CMK (cell line): ENCODE measurements around the gene TDRD7.
"Not testable (repeated sequence)": the region's sequence is repeated elsewhere in the genome, so short reads cannot be mapped to it uniquely, and the experiment has no call there.

Source experiments
- DNase-seq: peaks from one replicate; pipeline ENCODE4 v3.0.0-alpha.2; 2010; ENCODE audit warnings: low read depth

TDRD7 gene

GRCh38 chr9:97427885-97428284, 16.0 kb downstream of the TDRD7 start:
- DNase-seq = no peak

- DNase-seq = no peak
Observed at GRCh38 chr9:97430316-97431043, 18.6 kb downstream of the TDRD7 start.

- DNase-seq = no peak
Observed at GRCh38 chr9:97431044-97431441, 19.1 kb downstream of the TDRD7 start.

GRCh38 chr9:97431549-97432143, 19.8 kb downstream of the TDRD7 start:
- no peak for DNase-seq

GRCh38 chr9:97437051-97437600, 25.2 kb downstream of the TDRD7 start:
- DNase-seq = no peak

GRCh38 chr9:97438257-97438656, 26.4 kb downstream of the TDRD7 start:
- DNase-seq = no peak

- DNase-seq = no peak
Observed at GRCh38 chr9:97438666-97439065, 26.8 kb downstream of the TDRD7 start.

GRCh38 chr9:97440160-97440559, 28.3 kb downstream of the TDRD7 start:
- DNase-seq = no peak

GRCh38 chr9:97441729-97442128, 29.8 kb downstream of the TDRD7 start:
- DNase-seq = no peak

- DNase-seq = no peak
Observed at GRCh38 chr9:97445119-97445701, 33.3 kb downstream of the TDRD7 start.

- DNase-seq = no peak
Observed at GRCh38 chr9:97447001-97447400, 35.1 kb downstream of the TDRD7 start.

- DNase-seq = not testable (repeated sequence)
Observed at GRCh38 chr9:97453573-97453972, 41.7 kb downstream of the TDRD7 start.

- DNase-seq = not testable (repeated sequence)
Observed at GRCh38 chr9:97456841-97457240, 44.9 kb downstream of the TDRD7 start.

GRCh38 chr9:97459326-97459725, 47.4 kb downstream of the TDRD7 start:
- DNase-seq = no peak

GRCh38 chr9:97462159-97462558, 50.3 kb downstream of the TDRD7 start:
- no peak for DNase-seq

- DNase-seq = no peak
Observed at GRCh38 chr9:97462914-97463313, 51.0 kb downstream of the TDRD7 start.

GRCh38 chr9:97468658-97469448, 57.0 kb downstream of the TDRD7 start:
- peak; percentile 27 for DNase-seq

- no peak for DNase-seq
Observed at GRCh38 chr9:97470076-97470475, 58.2 kb downstream of the TDRD7 start.

GRCh38 chr9:97473717-97474116, 61.8 kb downstream of the TDRD7 start:
- no peak for DNase-seq

- DNase-seq = no peak
Observed at GRCh38 chr9:97474372-97474925, 62.6 kb downstream of the TDRD7 start.

GRCh38 chr9:97475059-97475458, 63.2 kb downstream of the TDRD7 start:
- DNase-seq = no peak
